ENCODE data around the gene GRIA3. TPM values are rescaled to one million over a fixed set of nuclear protein-coding genes. Genes with fewer than 3 reads are reported as not detected.

The GRIA3 gene
- total RNA-seq, 1 experiment from 2014 or later, result 1.4 TPM

GRCh38 chrX:123267220-123267619 lies 83.1 kb downstream of the GRIA3 start:
- peaks cover 0 to 51% of the 10 kb centered on the region in 2 experiments; a peak in 2 of 5 replicates for H3K9me3 Mint-ChIP-seq
- H3K4me3 Mint-ChIP-seq, result no peak overlapping the region
- no peak overlapping the region for H3K9ac ChIP-seq (ENCODE audit: extremely low read depth, insufficient read length, low read length)

More at GRCh38 chrX:123267220-123267619, 83.1 kb downstream of the GRIA3 start:
- H3K4me1 ChIP-seq (ENCODE audit: insufficient read depth, low read length), result peaks cover 5% of the 10 kb centered on the region; the same call in 1 of the 2 replicates
- no peak overlapping the region for H3K27ac ChIP-seq (ENCODE audit: insufficient read length, low read depth, low read length)
- H3K56ac ChIP-seq (ENCODE audit: insufficient read length, low read depth, low read length), result no peak overlapping the region
- no peaks in the 10 kb centered on the region for H3K27me3 ChIP-seq (ENCODE audit: insufficient read depth, low read length)
- H3K23ac ChIP-seq (ENCODE audit: insufficient read length, low read depth, low read length), result no peak overlapping the region
- peaks cover 36% of the 10 kb centered on the region for H3K9me3 ChIP-seq (ENCODE audit: control insufficient read depth, low read depth, low read length)
- H2AK5ac ChIP-seq (ENCODE audit: insufficient read length, low read length), result no peak overlapping the region
- no peak for TF ChIP-seq CTCF (conservative IDR thresholded peaks at IDR 0.05)
- no peaks in the 10 kb centered on the region for H4K20me1 ChIP-seq (ENCODE audit: control insufficient read depth, insufficient read depth, insufficient read length)
- Mint-ChIP-seq H3K36me3 (ENCODE audit: insufficient read depth in 1 of 3, low read depth in 3 of 3) (peaks cover 0 to 2% (median 0%) of the 10 kb centered on the region in 3 experiments; a peak in 2 of 7 replicates), H3K4me1 (peaks cover 6 to 11% of the 10 kb centered on the region in 2 experiments), H3K27ac (no peak overlapping the region), H3K27me3 (ENCODE audit: low read depth) (no peaks in the 10 kb centered on the region)
- no peak overlapping the region for H3K4ac ChIP-seq (ENCODE audit: low read depth, low read length)
- H2BK15ac ChIP-seq (ENCODE audit: low read depth, low read length), result no peak overlapping the region
- no peak overlapping the region for H2AFZ ChIP-seq (ENCODE audit: low read length)
- no peaks in the 10 kb centered on the region for H3K79me1 ChIP-seq (ENCODE audit: insufficient read depth, low read depth, low read length, poor library complexity, severe bottlenecking)
- no peak overlapping the region for H4K5ac ChIP-seq (ENCODE audit: insufficient read length, low read depth, low read length)
- no peak overlapping the region for H3K18ac ChIP-seq (ENCODE audit: insufficient read length, low read depth, low read length)
- no peak overlapping the region for H2BK20ac ChIP-seq (ENCODE audit: low read depth, low read length, poor library complexity, severe bottlenecking)
- no peak overlapping the region for H3K4me2 ChIP-seq (ENCODE audit: insufficient read depth, insufficient read length, low read length)
- H2BK5ac ChIP-seq (ENCODE audit: insufficient read length, low read length), result no peak overlapping the region
- H4K91ac ChIP-seq (ENCODE audit: insufficient read length, low read depth, low read length), result no peak overlapping the region
- H3T11ph ChIP-seq (ENCODE audit: low read length), result no peak overlapping the region
- no peaks in the 10 kb centered on the region for H3K79me2 ChIP-seq (ENCODE audit: insufficient read depth, low read length)
- H2BK12ac ChIP-seq (ENCODE audit: insufficient read length, low read depth, low read length), result no peak overlapping the region
- no peak overlapping the region for H4K8ac ChIP-seq (replicated peaks; ENCODE audit: insufficient read length, low read depth, low read length)
- H3K23me2 ChIP-seq (ENCODE audit: insufficient read length, low read depth, low read length, poor library complexity, severe bottlenecking), result no peaks in the 10 kb centered on the region
- H3K14ac ChIP-seq (ENCODE audit: insufficient read depth, low read length), result no peak overlapping the region
- no peak for DNase-seq
- no CpG with 5 or more reads among the region's 3 CpGs for WGBS (ENCODE audit: extremely low coverage, insufficient read length, low lambda C conversion rate)
- no peak overlapping the region for H2BK120ac ChIP-seq (ENCODE audit: low read depth, low read length, poor library complexity, severe bottlenecking)

Data from H9 (cell line).